Panc1 (cell line): Measurements from ENCODE around the gene ZYG11B.

Experiments used
- CTCF ChIP-seq: fragments of 450-650 bp; IDR thresholded peaks from 2 replicates; pipeline ENCODE4 v1.5.1; 2017; ENCODE audit warnings: mild to moderate bottlenecking
- POLR2AphosphoS5 ChIP-seq: IDR thresholded peaks from 2 replicates; pipeline ENCODE4 v1.6.1; 2012; ENCODE audit warnings: mild to moderate bottlenecking, low read depth, low read length, moderate library complexity

DNA sequence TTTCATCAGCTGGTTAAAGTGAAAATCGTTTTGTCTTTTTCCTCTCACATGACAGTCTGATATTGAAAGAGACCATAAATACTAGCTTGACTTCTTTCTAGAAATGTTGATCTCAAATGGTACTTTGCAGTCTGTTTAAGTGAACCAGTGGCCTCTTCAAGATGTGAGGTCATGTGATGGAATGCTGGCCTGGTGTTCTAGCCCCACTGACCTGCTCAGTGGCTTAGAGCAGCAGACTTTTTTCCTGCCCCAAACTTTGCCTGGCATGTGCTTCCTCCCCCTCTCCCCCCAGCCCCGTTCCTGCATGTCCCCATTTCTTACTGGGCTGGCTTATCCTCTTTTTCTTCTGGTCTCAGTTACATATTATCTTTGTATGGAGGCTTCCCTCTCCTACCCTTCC, 150.6 kb downstream of the ZYG11B start:
- TF ChIP-seq POLR2AphosphoS5: no peak
- no peak for TF ChIP-seq CTCF
